Fibroblast of pulmonary artery (primary cell): ENCODE data around the gene BNC2.
A peak's percentile ranks its signal among the peaks of the same experiment; 100 is the strongest.

ENCODE experiments used
- DNase-seq: peaks from one replicate; pipeline ENCODE4 v3.0.0-alpha.2; 2010; ENCODE audit warnings: low read depth
- H3K4me3 ChIP-seq: replicated peaks from 2 replicates; pipeline ENCODE4 v1.5.1; 2011; ENCODE audit warnings: low read depth, mild to moderate bottlenecking, control low read depth, low read length, moderate library complexity
- CTCF ChIP-seq: IDR thresholded peaks from 2 replicates; pipeline ENCODE4 v1.5.1; 2011; ENCODE audit warnings: mild to moderate bottlenecking, control low read depth, low read length, inconsistent platforms; ENCODE audit errors: missing control alignments

Gene BNC2

DNA sequence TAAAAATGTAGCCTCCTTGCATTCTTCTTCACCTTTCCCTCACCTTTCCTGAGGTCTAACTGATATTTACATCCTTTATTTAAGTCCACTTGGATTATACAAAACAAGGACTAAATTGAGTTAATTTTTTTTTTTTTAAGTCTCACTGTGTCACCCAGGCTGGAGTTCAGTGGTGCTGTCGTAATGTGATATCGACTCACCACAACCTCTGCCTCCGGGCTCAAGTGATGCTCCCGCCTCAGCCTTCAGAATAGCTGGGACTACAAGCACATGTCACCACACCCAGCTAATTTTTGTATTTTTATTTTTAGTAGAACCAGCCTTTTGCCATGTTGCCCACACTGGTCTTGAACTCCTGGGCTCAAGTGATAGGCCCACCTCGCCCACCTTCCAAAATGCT is 195.3 kb downstream of the BNC2 start:
- no peak for TF ChIP-seq CTCF
- H3K4me3 ChIP-seq, result no peak overlapping the region
- DNase-seq, result no peak

DNA sequence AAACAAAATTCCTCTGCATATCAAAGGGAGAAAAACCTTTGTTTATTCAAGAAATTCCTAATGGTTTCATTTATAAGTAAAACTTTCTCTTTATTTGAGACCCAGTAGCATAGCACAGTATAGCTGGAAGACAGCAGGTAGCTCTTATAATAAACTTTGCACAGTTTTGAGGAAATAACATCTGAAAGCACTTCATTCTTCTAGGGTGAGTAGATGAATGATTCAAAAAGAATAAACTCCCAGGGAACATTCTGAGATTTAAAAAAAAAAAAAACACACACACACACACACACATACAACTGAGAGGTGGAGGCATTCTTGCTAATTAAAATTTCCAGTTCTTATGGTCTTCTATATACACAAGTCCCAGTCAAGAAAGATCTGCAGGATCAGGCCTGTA is 197.3 kb downstream of the BNC2 start:
- DNase-seq, result no peak
- no peak overlapping the region for H3K4me3 ChIP-seq
- TF ChIP-seq CTCF, result no peak

DNA sequence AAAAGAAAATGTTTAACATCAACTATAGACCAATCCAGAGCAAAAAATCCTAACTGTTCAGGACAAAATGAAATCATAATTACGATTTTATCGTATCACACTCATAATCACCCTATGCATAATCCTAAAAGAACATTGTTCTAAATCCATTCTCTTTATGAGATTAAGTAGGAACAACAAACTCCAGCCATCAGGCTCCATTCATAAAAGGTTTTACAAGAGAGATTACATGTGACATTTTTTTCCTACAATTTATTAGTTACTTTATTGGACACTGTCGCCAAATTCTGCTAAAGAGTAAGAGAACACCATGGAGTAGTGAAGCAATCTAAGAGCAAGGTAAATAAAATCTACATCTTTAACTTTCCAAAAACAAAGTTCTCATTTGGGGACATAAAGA is 198.0 kb downstream of the BNC2 start:
- no peak for TF ChIP-seq CTCF

DNA sequence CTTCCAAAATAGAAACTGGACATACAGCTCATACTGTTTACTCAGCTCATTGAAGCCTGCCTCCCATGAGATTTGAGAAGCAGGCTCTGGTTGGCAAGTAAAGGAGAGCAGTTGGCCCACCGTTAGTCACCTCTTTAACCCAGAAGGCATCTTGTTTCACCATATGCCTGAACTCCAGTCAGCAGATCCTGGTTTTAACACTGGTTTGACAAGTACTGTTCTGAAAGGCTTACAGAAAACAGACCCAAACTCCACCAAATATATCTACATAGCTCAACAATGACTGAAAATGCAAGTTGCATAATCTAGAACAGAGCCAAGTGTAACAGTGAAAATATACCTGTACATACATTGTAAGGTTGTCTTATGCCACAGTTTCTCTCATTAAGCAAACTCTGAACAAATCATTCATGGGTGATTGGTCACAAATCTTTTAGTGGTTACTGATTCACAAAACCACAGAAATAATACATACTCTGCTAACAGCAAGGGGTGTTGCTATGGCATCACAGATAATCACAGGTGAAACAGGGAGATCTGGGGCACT is 198.8 kb downstream of the BNC2 start:
- no peak overlapping the region for H3K4me3 ChIP-seq
- DNase-seq, result peak; percentile 67
- TF ChIP-seq CTCF, result no peak

More for the DNA sequence above, 198.0 kb downstream of the BNC2 start:
- DNase-seq, result no peak
- H3K4me3 ChIP-seq, result no peak overlapping the region

GRCh38 chr9:16670791-16671190 is 199.7 kb downstream of the BNC2 start:
- no peak overlapping the region for H3K4me3 ChIP-seq
- no peak for DNase-seq
- TF ChIP-seq CTCF, result no peak

GRCh38 chr9:16668734-16669295 is 201.7 kb downstream of the BNC2 start:
- TF ChIP-seq CTCF, result no peak
- DNase-seq, result no peak
- H3K4me3 ChIP-seq, result no peak overlapping the region

DNA sequence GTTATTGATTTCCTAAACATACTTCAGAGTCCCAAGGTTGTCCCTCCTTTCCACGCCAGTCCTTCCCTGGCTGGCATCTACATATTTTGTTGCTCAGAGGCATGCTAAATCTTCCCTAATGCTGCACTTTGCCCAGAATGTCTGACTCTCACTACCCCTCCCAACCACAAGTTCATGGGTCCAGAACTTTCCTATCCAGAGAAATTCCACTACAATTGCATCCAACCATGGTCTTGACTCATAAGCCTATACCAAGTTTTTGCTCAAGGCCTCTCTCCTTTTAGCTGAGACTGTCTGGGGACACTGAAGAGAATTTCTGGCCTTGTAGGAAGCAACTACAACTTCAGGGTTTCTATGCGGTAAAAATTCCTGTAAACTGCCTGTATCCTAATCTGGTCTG is 206.3 kb downstream of the BNC2 start:
- DNase-seq, result no peak
- no peak overlapping the region for H3K4me3 ChIP-seq
- TF ChIP-seq CTCF, result no peak
